Hepatocyte (in vitro differentiated cells): Measurements from ENCODE around the gene PIP5K1C. TPM values are rescaled to one million over a fixed set of nuclear protein-coding genes. Genes with fewer than 3 reads are reported as not detected.

ENCODE experiments used
- DNase-seq: peaks from one replicate; pipeline ENCODE4 v3.0.0-alpha.2; 2016; ENCODE audit warnings: low spot score
- H2AFZ ChIP-seq: fragments of 200-600 bp; sonication (generic); 2 replicates; pipeline ENCODE4 v1.6.0; 2016; ENCODE audit warnings: antibody characterized with exemption, mild to moderate bottlenecking
- H3K27ac ChIP-seq: fragments of 200-600 bp; sonication (generic); 2 replicates; pipeline ENCODE4 v1.5.1; 2016; ENCODE audit warnings: mild to moderate bottlenecking
- H3K27me3 ChIP-seq: fragments of 200-600 bp; sonication (generic); 2 replicates; pipeline ENCODE4 v1.6.1; 2016
- H3K36me3 ChIP-seq: fragments of 200-600 bp; sonication (generic); replicated peaks from 2 replicates; pipeline ENCODE4 v1.5.1; 2016; ENCODE audit warnings: low read depth; ENCODE audit not compliant: insufficient read depth
- H3K4me1 ChIP-seq: fragments of 200-600 bp; sonication (generic); 2 replicates; pipeline ENCODE4 v1.5.1; 2016; ENCODE audit warnings: mild to moderate bottlenecking, moderate library complexity; ENCODE audit not compliant: insufficient read depth
- H3K4me2 ChIP-seq: fragments of 200-600 bp; sonication (generic); 2 replicates; pipeline ENCODE4 v1.6.0; 2016
- H3K4me3 ChIP-seq: fragments of 200-600 bp; sonication (generic); 2 replicates; pipeline ENCODE4 v1.5.1; 2016; ENCODE audit warnings: mild to moderate bottlenecking
- H3K79me2 ChIP-seq: fragments of 200-600 bp; sonication (generic); 2 replicates; pipeline ENCODE4 v1.6.0; 2017; ENCODE audit warnings: mild to moderate bottlenecking
- H3K9me2 ChIP-seq: fragments of 200-600 bp; sonication (generic); replicated peaks from 2 replicates; pipeline ENCODE4 v1.6.0; 2017; ENCODE audit warnings: mild to moderate bottlenecking; ENCODE audit not compliant: insufficient read depth
- H3K9me3 ChIP-seq: fragments of 200-600 bp; sonication (generic); 2 replicates; pipeline ENCODE4 v1.5.1; 2016; ENCODE audit warnings: low read depth, mild to moderate bottlenecking
- H4K20me1 ChIP-seq: fragments of 200-600 bp; sonication (generic); 2 replicates; pipeline ENCODE4 v1.6.0; 2016; ENCODE audit warnings: mild to moderate bottlenecking; ENCODE audit not compliant: insufficient read depth, poor library complexity, severe bottlenecking
- CTCF ChIP-seq: fragments of 200-600 bp; sonication (generic); IDR thresholded peaks from 2 replicates; pipeline ENCODE4 v1.5.1; 2016; ENCODE audit warnings: antibody characterized with exemption, mild to moderate bottlenecking; ENCODE audit not compliant: poor library complexity
- EZH2 ChIP-seq: fragments of 200-600 bp; sonication (generic); IDR thresholded peaks from 2 replicates; pipeline ENCODE4 v1.6.1; 2016; ENCODE audit warnings: antibody characterized with exemption, mild to moderate bottlenecking, borderline replicate concordance
- EZH2phosphoT487 ChIP-seq: fragments of 200-600 bp; sonication (generic); IDR thresholded peaks from one replicate; pipeline ENCODE4 v1.6.1; 2018; ENCODE audit warnings: antibody characterized with exemption, mild to moderate bottlenecking, low read depth, moderate library complexity; ENCODE audit not compliant: unreplicated experiment, severe bottlenecking
- WGBS: methylation state at CpG from one replicate; pipeline ENCODE4 v1.1.6; 2016; ENCODE audit warnings: low lambda C conversion rate; ENCODE audit errors: missing lambda C conversion rate; 5-methylcytosine and 5-hydroxymethylcytosine counted together
- polyA plus RNA-seq: library from polyadenylated mRNA; unstranded; fragments of >200 nt; fragmentation: Nextera tagmentation; extraction: Ambion mirVana; gene quantifications from 2 replicates; pipeline ENCODE4 v1.2.1, GENCODE V29; 2016
- total RNA-seq: library from RNA; depleted of rRNA; stranded (reverse); fragments of >200 nt; gene quantifications from 2 replicates; pipeline ENCODE4 v1.2.3, GENCODE V29; 2014

The PIP5K1C gene
- total and polyA plus RNA-seq, 2 experiments from 2014 or later = 20.7 to 37.1 TPM

- 67% methylated on average over 12 of the region's 12 CpGs for WGBS
- H3K79me2 ChIP-seq = peaks cover 62% of the 10 kb centered on the region
These were observed 1.8 kb downstream of the PIP5K1C start for GRCh38 chr19:3698386-3698950.

GRCh38 chr19:3697671-3698385 is 2.4 kb downstream of the PIP5K1C start:
- Histone ChIP-seq H3K4me3 (no peak overlapping the region), H3K4me1 (peaks cover 13% of the 10 kb centered on the region), H3K36me3 (no peaks in the 10 kb centered on the region), H3K27me3 (no peaks in the 10 kb centered on the region), H4K20me1 (peaks cover 59% of the 10 kb centered on the region), H2AFZ (no peak overlapping the region), H3K79me2 (peaks cover 69% of the 10 kb centered on the region), H3K4me2 (peak overlapping the region; percentile 100), H3K27ac (no peak overlapping the region), H3K9me2 (no peaks in the 10 kb centered on the region), H3K9me3 (no peaks in the 10 kb centered on the region)
- WGBS = 94% methylated on average over 37 of the region's 43 CpGs
- no peak for DNase-seq
- no peak for TF ChIP-seq CTCF
- no peak for TF ChIP-seq EZH2
- no peak for TF ChIP-seq EZH2phosphoT487

More at GRCh38 chr19:3698386-3698950, 1.8 kb downstream of the PIP5K1C start:
- Histone ChIP-seq H3K9me2 (no peaks in the 10 kb centered on the region), H4K20me1 (peaks cover 53% of the 10 kb centered on the region), H3K4me3 (no peak overlapping the region), H3K27me3 (no peaks in the 10 kb centered on the region), H3K36me3 (no peaks in the 10 kb centered on the region), H2AFZ (no peak overlapping the region), H3K9me3 (no peaks in the 10 kb centered on the region), H3K27ac (peak overlapping the region; percentile 40), H3K4me2 (peak overlapping the region; percentile 100), H3K4me1 (peaks cover 13% of the 10 kb centered on the region)
- TF ChIP-seq EZH2 = no peak
- TF ChIP-seq CTCF = no peak
- TF ChIP-seq EZH2phosphoT487 = no peak
- no peak for DNase-seq

- Histone ChIP-seq H3K27ac (no peak overlapping the region), H2AFZ (no peak overlapping the region), H3K79me2 (peaks cover 76% of the 10 kb centered on the region), H3K4me2 (no peak overlapping the region), H3K36me3 (no peaks in the 10 kb centered on the region), H3K4me3 (no peak overlapping the region), H3K4me1 (peaks cover 13% of the 10 kb centered on the region), H3K9me2 (no peaks in the 10 kb centered on the region), H4K20me1 (peaks cover 63% of the 10 kb centered on the region), H3K9me3 (no peaks in the 10 kb centered on the region), H3K27me3 (no peaks in the 10 kb centered on the region)
- WGBS = 96% methylated on average over 12 of the region's 30 CpGs
- DNase-seq = no peak
- TF ChIP-seq CTCF (no peak), EZH2 (no peak), EZH2phosphoT487 (no peak)
These were observed 3.2 kb downstream of the PIP5K1C start for GRCh38 chr19:3697094-3697493.
